ENCODE data around the gene STN1. TPM values are rescaled to one million over a fixed set of nuclear protein-coding genes. Genes with fewer than 3 reads are reported as not detected.

Gene STN1
- total and polyA plus RNA-seq, 2 of the 4 experiments (the other 2 are of a cell fraction), result 17.8 to 32.3 TPM

- Histone ChIP-seq H3K27ac (ENCODE audit: insufficient read depth, low read length) (peak overlapping the region; percentile 96), H2BK120ac (ENCODE audit: low read depth, low read length) (peak overlapping the region; percentile 22), H3K9me3 (ENCODE audit: control insufficient read depth, insufficient read depth, low read length) (no peaks in the 10 kb centered on the region), H3K79me1 (ENCODE audit: low read depth in 1 of 2, low read length in 2 of 2) (peaks cover 19 to 26% of the 10 kb centered on the region in 2 experiments), H3K56ac (ENCODE audit: extremely low read depth, insufficient read depth, low read length) (peak overlapping the region; percentile 95), H3K4me1 (ENCODE audit: control insufficient read depth, insufficient read depth, low read length) (peaks cover 6% of the 10 kb centered on the region), H3K4ac (ENCODE audit: low read depth, low read length) (peak overlapping the region; percentile 92), H3K18ac (ENCODE audit: low read depth, low read length) (peak overlapping the region; percentile 75), H3K4me2 (ENCODE audit: low read depth, low read length) (peak overlapping the region; percentile 87), H3K36me3 (ENCODE audit: control insufficient read depth, insufficient read depth, low read length) (no peaks in the 10 kb centered on the region), H4K8ac (ENCODE audit: low read depth in 2 of 2, low read length in 2 of 2) (peak overlapping the region; percentile 91 to 92), H3K14ac (replicated peaks; ENCODE audit: low read depth, low read length) (peak overlapping the region; percentile 80), H2BK15ac (ENCODE audit: low read depth, low read length) (peak overlapping the region; percentile 6; the same call in 2 of the 3 replicates), H3K23ac (ENCODE audit: low read depth, low read length) (peak overlapping the region; percentile 73), H3K27me3 (ENCODE audit: control insufficient read depth, insufficient read depth, low read length) (no peaks in the 10 kb centered on the region), H3K9ac (ENCODE audit: low read depth, low read length) (peak overlapping the region; percentile 94), H2AK5ac (ENCODE audit: low read depth, low read length) (peak overlapping the region; percentile 86), H2AFZ (replicated peaks; ENCODE audit: low read length, poor library complexity) (peak overlapping the region; percentile 93), H3K4me3 (ENCODE audit: insufficient read depth, low read depth, low read length) (peak overlapping the region; percentile 88), H4K5ac (ENCODE audit: low read depth, low read length) (peak overlapping the region; percentile 90), H2AK9ac (replicated peaks; ENCODE audit: low read depth, low read length, poor library complexity) (peak overlapping the region; percentile 95), H4K91ac (ENCODE audit: insufficient read depth, low read depth, low read length) (peak overlapping the region; percentile 78), H2BK20ac (ENCODE audit: low read depth, low read length) (peak overlapping the region; percentile 2; the same call in 1 of the 2 replicates), H4K20me1 (ENCODE audit: insufficient read depth, low read length) (no peaks in the 10 kb centered on the region), H3K9me1 (ENCODE audit: insufficient read depth, low read length) (0 out of 2 replicates have a peak, but pooled peaks cover 4% of the 10 kb centered on the region), H2BK5ac (ENCODE audit: low read depth, low read length, poor library complexity, severe bottlenecking) (peak overlapping the region; percentile 82)
- ATAC-seq (ENCODE audit: low read depth), result peak; percentile 42
- WGBS, 2 experiments (ENCODE audit: extremely low coverage in 2 of 2, insufficient read length in 1 of 2), result 0% methylated on average over 10 of the region's 29 CpGs; no CpG with 5 or more reads in 1 of the 2 experiments
- CTCF ChIA-PET, result interaction anchor here (0.6 kb wide), 1 partner anchor 124 kb away, joined by 10 read pairs; no protein-coding TSS in a partner anchor
- BruUV-seq (replicated peaks), result no TSS peak
- peak; percentile 46 for DNase-seq
- POLR2A ChIA-PET (ENCODE audit: unreplicated experiment), result interaction anchor here (0.6 kb wide), 1 partner anchor 1313 kb away, joined by 3 read pairs; no protein-coding TSS in a partner anchor
- dilution Hi-C loops (cut with HindIII; ENCODE audit: low sequenced_read_pairs, unreplicated experiment), result no loop called here
- in situ Hi-C loops (cut with MboI; ENCODE audit: low sequenced_read_pairs), result no loop called here
- intact Hi-C loops (cut with micrococcal nuclease), result loop anchor here (5.0 kb wide), 1 partner anchor 50 kb away; the partner anchor contains the start of gene SLK
- no peak for TF ChIP-seq FOS (IDR thresholded peaks at IDR 0.05; ENCODE audit: low read depth, low read length)
- TF ChIP-seq POLR2A (IDR thresholded peaks at IDR 0.05; ENCODE audit: low read depth, low read length), result no peak
- no peak for TF ChIP-seq ELK1 (IDR thresholded peaks at IDR 0.05; ENCODE audit: borderline replicate concordance, low read depth, low read length)
- no peak for TF ChIP-seq CEBPB (IDR thresholded peaks at IDR 0.05; ENCODE audit: low read depth, low read length)
- TF ChIP-seq, protein P1, sequence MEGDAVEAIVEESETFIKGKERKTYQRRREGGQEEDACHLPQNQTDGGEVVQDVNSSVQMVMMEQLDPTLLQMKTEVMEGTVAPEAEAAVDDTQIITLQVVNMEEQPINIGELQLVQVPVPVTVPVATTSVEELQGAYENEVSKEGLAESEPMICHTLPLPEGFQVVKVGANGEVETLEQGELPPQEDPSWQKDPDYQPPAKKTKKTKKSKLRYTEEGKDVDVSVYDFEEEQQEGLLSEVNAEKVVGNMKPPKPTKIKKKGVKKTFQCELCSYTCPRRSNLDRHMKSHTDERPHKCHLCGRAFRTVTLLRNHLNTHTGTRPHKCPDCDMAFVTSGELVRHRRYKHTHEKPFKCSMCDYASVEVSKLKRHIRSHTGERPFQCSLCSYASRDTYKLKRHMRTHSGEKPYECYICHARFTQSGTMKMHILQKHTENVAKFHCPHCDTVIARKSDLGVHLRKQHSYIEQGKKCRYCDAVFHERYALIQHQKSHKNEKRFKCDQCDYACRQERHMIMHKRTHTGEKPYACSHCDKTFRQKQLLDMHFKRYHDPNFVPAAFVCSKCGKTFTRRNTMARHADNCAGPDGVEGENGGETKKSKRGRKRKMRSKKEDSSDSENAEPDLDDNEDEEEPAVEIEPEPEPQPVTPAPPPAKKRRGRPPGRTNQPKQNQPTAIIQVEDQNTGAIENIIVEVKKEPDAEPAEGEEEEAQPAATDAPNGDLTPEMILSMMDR (conservative IDR thresholded peaks at IDR 0.05; ENCODE audit: low read depth, low read length), result no peak
- no peak for TF ChIP-seq RCOR1 (IDR thresholded peaks at IDR 0.05; ENCODE audit: insufficient replicate concordance, low read length)
- TF ChIP-seq MXI1 (IDR thresholded peaks at IDR 0.05; ENCODE audit: borderline replicate concordance, low read depth, low read length), result peak; percentile 86; the same call in 1 of the 2 replicates
- no peak for TF ChIP-seq RFX5 (IDR thresholded peaks at IDR 0.05; ENCODE audit: low read depth, low read length)
- TF ChIP-seq, protein P2, sequence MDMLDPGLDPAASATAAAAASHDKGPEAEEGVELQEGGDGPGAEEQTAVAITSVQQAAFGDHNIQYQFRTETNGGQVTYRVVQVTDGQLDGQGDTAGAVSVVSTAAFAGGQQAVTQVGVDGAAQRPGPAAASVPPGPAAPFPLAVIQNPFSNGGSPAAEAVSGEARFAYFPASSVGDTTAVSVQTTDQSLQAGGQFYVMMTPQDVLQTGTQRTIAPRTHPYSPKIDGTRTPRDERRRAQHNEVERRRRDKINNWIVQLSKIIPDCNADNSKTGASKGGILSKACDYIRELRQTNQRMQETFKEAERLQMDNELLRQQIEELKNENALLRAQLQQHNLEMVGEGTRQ (IDR thresholded peaks at IDR 0.05; ENCODE audit: low read depth, low read length), result 0 out of 2 replicates have a peak, but pooled peaks have one; percentile 15
- no peak for TF ChIP-seq MAZ (IDR thresholded peaks at IDR 0.05; ENCODE audit: borderline replicate concordance, low read depth, low read length)
- TF ChIP-seq NFE2L2 (IDR thresholded peaks at IDR 0.05; ENCODE audit: low read depth, low read length), result no peak
- TF ChIP-seq CHD1 (IDR thresholded peaks at IDR 0.05; ENCODE audit: low read depth, low read length), result no peak
- no peak for TF ChIP-seq RAD21 (IDR thresholded peaks at IDR 0.05; ENCODE audit: low read length)
- peak; percentile 81; the same call in 1 of the 2 replicates for TF ChIP-seq BHLHE40 (IDR thresholded peaks at IDR 0.05; ENCODE audit: low read depth, low read length)
Measured at GRCh38 chr10:103917302-103918052, 507 bp downstream of the STN1 start.

Data from IMR-90 (cell line).